HG03045 (cell line): ENCODE results near the gene WDR4.
"Not testable (repeated sequence)": the region's sequence is repeated elsewhere in the genome, so short reads cannot be mapped to it uniquely, and the experiment has no call there.

ENCODE experiments used
- ATAC-seq: cut with Tn5 transposase; IDR thresholded peaks from one replicate; pipeline ENCODE4 v1.9.1; 2021; ENCODE audit warnings: mild to moderate bottlenecking, moderate library complexity; ENCODE audit not compliant: unreplicated experiment

WDR4 gene

DNA sequence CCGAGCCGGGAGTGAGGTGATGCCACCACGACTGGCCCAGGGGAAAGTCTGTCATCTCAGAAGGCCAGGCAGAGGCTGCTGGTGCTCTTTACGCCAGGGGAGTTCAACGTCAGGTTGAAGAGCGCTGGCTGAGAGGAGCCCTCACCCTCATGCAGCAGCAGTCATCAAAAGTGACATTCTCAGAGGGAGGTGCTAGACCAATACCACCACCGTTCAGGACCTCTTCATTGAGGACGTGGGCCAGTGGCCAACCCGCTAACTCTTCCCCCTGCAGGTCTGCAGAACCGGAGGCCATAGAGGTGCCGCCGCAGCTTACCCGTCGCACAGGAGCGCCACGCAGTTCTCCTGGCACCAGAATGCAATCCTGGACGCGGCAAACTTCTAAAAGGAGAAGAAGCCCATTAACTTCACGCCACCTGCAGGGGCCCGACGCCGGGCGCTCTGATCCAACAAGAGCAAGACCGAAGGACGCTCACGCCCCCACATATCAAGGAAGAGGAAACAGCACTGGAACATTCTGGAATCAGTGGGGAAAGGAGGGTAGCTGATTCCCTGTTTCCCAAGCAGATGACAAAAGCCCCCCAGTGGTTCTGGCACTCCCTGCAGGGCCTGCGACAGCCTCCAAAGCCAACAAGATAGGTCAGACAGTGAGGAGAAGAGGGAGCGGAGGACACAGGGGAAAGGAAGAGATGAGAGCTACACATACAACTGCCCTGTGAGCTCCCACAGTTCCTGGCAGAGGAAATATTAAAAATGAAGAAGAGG is 24.9 kb downstream of the WDR4 start:
- no peak for ATAC-seq

DNA sequence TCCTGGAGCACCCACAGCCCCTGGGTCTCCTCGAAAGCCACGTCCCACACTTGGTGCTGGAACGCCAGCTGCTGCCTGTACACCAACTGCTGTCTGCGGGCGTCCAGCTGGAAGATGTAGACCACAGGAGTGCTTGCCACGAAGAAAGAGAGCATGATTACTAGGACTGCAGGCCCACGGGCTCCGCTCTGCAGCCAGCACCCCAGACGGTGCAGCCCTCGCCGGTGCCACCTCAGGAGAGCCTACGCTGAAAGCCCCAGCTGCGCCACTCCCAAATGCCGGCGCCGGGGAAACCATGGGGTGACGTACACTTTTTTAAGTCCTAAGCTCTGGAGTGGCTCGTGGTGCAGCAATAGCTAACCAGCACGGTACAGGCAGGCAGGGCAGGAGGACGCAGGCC is 25.7 kb downstream of the WDR4 start:
- ATAC-seq, result no peak

DNA sequence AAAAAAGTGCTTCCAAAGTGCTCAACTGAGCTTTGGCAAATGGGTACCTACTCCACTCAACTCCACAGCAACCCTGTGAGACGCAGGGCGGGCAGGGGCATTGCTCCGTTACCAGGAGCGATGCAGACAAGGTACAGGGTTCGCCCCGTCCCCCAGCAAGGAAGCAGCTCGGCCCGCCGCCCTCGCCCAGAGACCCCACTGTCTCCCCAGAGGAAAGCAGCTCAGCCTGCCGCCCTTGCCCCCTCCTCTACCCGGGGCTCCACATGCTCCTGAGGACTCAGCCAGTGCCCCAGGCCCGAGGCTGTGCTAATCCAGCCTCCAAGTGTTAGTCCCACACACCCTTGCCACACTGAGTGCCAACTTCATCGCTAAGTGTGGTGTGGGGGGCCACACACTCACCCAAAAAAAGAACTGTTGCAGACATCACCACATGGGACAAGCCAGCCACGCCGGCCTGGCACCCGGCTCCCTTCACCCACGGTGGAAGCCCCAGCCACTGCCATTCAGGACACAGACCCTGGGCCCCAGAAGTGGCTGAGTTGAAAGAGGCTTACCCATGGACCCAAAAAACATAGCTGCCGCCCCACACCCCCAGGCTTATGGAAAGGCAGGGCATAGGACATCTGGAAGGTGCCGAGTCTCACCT is 26.3 kb downstream of the WDR4 start:
- no peak for ATAC-seq

- ATAC-seq, result no peak
Measured at GRCh38 chr21:42851812-42852665, 27.3 kb downstream of the WDR4 start.

GRCh38 chr21:42850866-42851391 is 28.4 kb downstream of the WDR4 start:
- no peak for ATAC-seq

- no peak for ATAC-seq
Measured at GRCh38 chr21:42850463-42850862, 28.9 kb downstream of the WDR4 start.

GRCh38 chr21:42849759-42850412 is 29.5 kb downstream of the WDR4 start:
- no peak for ATAC-seq

GRCh38 chr21:42848932-42849758 is 30.2 kb downstream of the WDR4 start:
- ATAC-seq, result no peak

- not testable (repeated sequence) for ATAC-seq
Measured at GRCh38 chr21:42848144-42848931, 31.0 kb downstream of the WDR4 start.

- ATAC-seq, result no peak
Measured at GRCh38 chr21:42847726-42848125, 31.6 kb downstream of the WDR4 start.

- no peak for ATAC-seq
Measured at GRCh38 chr21:42847051-42847707, 32.2 kb downstream of the WDR4 start.

DNA sequence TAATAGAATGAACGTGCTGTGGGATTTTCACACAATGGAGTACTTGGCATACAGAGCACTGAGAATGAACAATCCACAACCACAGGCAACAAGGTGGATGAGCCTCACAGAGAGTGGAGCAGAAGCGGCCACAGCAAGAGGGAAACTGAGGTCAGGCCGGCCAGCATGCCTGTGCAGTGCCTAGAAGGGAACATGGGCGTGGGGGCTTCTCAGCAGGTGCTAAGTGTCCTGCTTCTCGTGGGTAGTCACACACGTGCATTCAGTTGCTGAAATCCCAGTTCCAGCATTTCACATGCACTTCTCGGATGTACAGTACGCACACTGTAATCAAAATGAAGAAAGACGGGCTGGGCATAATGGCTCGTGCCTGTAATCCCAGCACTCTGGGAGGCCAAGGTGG is 33.1 kb downstream of the WDR4 start:
- ATAC-seq, result no peak

DNA sequence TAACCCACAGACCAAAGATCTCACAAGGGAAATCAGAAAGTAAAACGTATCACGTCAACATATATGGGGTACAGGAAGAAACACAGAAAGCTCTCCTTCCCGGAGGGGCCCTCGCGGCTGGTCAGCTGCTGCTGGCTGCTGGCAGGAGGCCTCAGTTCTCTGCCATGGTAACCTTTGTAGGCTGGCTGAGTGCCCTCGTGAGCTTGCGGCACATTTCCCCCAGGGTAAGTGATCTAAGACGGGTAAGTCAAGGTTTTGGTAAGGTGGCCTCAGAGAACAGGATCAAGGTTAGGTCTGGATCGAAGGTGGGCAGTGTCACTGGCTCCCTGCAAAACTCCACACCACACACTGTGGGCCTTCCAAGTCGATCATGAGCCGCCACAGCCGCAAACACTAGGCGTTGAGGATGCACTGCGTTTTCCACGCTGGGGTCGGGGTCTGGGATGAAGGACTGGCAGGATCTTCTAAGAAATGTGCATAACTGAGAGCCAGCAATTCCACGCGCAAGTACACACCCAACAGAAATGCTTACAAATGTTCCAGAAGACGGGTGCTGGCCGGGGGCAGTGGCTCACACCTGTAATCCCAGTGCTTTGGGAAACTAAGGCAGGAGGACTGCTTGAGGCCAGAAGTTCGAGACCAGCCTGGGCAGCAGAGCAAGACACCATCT is 33.9 kb downstream of the WDR4 start:
- ATAC-seq, result no peak

- ATAC-seq, result no peak
Measured at GRCh38 chr21:42844411-42845113, 34.8 kb downstream of the WDR4 start.

DNA sequence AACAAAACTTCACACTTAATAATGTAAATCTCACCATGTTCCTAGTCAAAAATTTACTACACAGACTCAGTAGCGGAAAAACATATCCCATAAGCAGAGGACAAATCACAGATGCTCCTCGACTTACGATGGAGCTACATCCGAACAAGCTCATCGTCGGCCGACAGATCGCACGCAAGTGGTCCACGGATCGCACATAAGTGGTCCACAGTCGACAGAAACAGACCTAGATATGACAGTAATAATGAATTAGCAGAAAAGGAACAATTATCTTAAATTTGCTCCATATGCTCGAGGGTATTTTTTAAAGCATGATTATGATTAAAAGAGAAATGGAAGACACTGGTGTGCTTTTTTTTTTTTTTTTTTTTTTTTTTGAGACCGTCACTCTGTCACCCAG is 36.3 kb downstream of the WDR4 start:
- no peak for ATAC-seq

- ATAC-seq, result not testable (repeated sequence)
Measured at GRCh38 chr21:42841916-42842655, 37.3 kb downstream of the WDR4 start.
